NCI-H1436 (cell line): ENCODE measurements around the gene MTA1.
A peak's percentile ranks its signal among the peaks of the same experiment; 100 is the strongest.

Experiments used
- DNase-seq: peaks from one replicate; lab custom pipeline; 2025; lab: John Stamatoyannopoulos, UW

Gene MTA1

GRCh38 chr14:105445901-105446845, 26.5 kb downstream of the MTA1 start:
- DNase-seq = no peak

DNA sequence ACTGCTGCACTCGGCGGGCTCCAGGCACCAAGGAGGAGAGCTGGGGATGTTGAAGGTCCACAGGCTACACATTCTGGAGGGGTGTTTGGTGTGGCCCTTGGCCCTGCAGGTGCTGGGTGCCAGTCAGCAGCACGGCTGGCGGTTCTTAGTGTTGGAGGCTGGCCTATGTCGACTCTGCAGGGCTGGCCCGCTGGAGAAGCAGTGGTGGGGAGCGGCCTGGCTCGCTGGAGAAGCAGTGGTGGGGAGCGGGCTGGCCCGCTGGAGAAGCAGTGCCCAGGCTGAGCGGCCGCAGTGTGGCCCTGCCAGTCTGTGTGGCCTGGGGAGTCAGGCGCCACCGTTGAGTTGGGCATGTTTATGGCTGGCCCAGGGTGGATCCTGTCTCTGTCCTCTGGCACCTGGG, 27.3 kb downstream of the MTA1 start:
- DNase-seq = no peak

GRCh38 chr14:105447651-105448640, 28.3 kb downstream of the MTA1 start:
- DNase-seq = no peak

GRCh38 chr14:105448706-105449111, 29.1 kb downstream of the MTA1 start:
- DNase-seq = peak; percentile 35

DNA sequence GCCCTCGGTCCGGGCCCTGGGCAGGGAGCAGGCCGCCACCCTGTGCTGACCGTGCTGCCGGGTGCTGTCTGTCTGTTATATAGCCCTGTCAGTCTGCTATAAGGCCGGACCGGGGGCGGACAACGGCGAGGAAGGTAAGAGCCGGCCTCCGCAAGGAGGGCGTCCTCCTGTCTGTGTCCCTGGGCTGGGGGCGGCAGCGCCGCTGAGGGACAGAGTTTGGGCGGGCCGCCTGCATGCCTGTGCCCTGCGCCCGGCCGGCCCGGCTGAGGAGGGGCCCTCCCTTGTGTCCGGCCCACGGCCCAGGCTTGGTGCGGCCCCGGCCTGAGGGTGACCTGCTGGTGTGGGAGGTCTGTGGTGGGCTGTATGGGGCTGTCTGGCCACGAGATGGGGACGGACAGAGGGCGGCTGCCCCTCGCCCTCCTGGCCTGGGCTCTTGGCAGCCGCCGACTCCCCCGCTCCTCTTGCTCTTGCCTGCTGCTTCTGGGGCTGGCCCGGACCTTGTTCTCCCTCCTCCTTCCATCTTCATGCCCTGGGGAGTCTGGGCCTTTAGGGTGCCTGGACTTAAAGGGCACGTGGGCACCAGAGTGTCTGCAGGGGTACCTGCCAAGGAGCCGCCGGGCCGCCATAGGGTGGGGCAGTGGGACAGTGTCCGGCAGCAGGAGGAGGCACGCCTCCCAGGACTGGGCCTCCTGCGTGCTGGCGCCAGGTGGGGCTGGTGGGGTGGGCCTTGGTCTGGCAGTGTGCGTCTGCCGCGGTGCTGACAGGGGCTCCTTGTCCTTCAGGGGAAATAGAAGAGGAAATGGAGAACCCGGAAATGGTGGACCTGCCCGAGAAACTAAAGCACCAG, 29.9 kb downstream of the MTA1 start:
- no peak for DNase-seq

DNA sequence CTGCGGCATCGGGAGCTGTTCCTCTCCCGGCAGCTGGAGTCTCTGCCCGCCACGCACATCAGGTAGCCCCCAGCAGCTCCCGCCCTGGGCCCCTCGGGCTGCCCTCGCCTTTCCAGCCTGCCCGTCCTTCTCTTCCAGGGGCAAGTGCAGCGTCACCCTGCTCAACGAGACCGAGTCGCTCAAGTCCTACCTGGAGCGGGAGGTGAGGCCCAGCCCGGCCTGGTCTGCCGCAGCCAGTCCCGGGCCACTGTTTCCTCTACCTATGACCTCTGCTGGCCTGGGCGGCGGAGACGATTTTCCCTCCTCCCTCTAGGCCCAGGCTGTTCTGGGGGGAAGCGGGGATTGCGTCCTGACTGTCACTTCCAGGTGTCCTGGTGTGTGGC, 30.5 kb downstream of the MTA1 start:
- no peak for DNase-seq

DNA sequence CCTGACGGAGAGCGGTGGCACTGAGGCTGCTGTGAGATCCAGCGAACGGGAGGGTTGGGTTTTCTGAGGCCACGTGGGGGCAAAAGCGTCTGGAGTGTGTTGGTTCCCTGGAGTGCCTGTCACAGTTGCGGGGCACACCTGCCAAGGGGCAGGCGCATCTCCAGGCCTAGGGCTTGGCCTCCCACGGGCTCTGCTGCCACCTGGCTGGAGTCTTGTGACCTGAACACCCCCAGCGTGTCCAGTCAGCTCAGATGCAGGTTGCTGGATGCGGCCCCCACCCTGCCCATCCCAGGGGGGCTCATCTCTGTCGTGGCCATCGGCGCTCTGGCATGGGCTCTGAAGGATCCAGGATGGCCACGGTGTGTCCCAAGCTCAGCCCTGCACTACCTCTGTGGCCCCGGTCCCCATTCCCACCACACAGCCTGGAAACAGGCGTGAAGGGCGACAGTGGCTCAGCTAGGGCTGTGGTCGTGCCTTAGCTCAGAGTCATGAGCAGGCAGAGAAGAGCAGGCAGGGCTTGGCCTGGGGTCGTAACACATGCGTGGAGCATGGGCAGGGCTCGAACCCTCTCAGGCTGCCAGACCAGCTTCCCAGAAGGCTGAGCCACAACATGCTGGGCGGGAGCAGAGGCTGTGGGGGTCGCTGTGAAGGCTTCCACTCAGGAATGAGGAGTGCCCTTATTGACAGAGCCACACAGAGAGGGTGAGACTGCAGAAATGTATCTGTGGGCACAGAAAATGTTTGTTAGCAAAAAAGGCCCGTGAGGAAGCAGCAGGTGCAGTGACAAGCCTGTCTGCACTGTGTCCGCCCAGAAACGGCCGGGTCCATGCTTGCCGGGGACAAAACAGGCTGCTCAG, 31.5 kb downstream of the MTA1 start:
- no peak for DNase-seq

DNA sequence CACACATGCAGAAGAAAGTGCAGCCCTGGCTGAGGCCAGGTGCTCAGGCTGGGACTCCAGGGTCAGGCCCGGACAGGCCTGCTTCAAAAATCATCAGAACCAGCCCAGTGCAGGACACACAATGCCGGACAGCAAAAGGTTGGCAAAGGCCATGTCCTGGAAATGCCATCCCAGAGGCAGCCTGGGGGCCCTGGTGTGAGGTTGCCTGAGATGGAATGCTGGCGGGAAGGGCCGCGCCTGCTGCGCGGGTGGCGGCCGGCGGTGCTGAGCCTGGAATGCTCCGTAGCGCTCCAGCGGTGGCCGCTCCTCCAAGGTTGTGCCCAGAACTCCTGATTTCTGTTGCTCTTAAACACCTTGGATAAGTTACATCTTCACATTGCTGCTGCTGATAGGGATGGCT, 33.3 kb downstream of the MTA1 start:
- no peak for DNase-seq

- no peak for DNase-seq
Measured at GRCh38 chr14:105453847-105454246, 34.2 kb downstream of the MTA1 start.

- DNase-seq = no peak
Measured at GRCh38 chr14:105455086-105455640, 35.5 kb downstream of the MTA1 start.

GRCh38 chr14:105455766-105456660, 36.4 kb downstream of the MTA1 start:
- no peak for DNase-seq

- DNase-seq = no peak
Measured at GRCh38 chr14:105456736-105457617, 37.4 kb downstream of the MTA1 start.

GRCh38 chr14:105458010-105458409, 38.4 kb downstream of the MTA1 start:
- no peak for DNase-seq

- no peak for DNase-seq
Measured at GRCh38 chr14:105458571-105458970, 38.9 kb downstream of the MTA1 start.

- no peak for DNase-seq
Measured at GRCh38 chr14:105460116-105460515, 40.5 kb downstream of the MTA1 start.

GRCh38 chr14:105460616-105461015, 41.0 kb downstream of the MTA1 start:
- DNase-seq = no peak

DNA sequence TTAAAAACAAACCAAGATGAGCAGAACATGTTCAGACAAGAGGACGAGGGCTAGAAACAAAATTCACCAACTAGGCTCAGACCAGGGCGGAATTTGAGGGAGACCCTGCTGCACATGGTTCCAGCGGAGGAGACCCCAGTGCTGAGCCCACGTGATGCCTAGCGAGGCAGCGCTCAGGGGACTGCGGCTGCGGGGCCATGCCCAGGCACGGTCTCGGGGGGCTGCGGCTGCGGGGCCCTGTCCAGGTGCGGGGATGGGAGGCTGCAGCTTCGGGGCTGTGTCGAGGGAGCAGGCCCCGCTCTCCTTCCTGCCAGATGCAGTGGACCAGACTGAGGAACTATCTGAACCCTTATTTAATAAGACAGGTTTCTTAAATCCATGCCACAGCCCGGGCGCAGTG, 42.3 kb downstream of the MTA1 start:
- no peak for DNase-seq

- no peak for DNase-seq
Measured at GRCh38 chr14:105464501-105464900, 44.9 kb downstream of the MTA1 start.
